Activated CD8-positive, alpha-beta memory T cell treated with anti-CD3 and anti-CD28 coated beads for 1 hour (primary cell): Measurements from ENCODE around the gene MRPL37.
"Not testable (repeated sequence)": the region's sequence is repeated elsewhere in the genome, so short reads cannot be mapped to it uniquely, and the experiment has no call there.

Experiments
- DNase-seq, 2 donors: peaks; one replicate each; pipeline ENCODE4 v3.0.0-alpha.2; 2020; ENCODE audit warnings: low read depth in 1 of 2; ENCODE audit errors: extremely low read depth in 1 of 2

MRPL37 gene

DNA sequence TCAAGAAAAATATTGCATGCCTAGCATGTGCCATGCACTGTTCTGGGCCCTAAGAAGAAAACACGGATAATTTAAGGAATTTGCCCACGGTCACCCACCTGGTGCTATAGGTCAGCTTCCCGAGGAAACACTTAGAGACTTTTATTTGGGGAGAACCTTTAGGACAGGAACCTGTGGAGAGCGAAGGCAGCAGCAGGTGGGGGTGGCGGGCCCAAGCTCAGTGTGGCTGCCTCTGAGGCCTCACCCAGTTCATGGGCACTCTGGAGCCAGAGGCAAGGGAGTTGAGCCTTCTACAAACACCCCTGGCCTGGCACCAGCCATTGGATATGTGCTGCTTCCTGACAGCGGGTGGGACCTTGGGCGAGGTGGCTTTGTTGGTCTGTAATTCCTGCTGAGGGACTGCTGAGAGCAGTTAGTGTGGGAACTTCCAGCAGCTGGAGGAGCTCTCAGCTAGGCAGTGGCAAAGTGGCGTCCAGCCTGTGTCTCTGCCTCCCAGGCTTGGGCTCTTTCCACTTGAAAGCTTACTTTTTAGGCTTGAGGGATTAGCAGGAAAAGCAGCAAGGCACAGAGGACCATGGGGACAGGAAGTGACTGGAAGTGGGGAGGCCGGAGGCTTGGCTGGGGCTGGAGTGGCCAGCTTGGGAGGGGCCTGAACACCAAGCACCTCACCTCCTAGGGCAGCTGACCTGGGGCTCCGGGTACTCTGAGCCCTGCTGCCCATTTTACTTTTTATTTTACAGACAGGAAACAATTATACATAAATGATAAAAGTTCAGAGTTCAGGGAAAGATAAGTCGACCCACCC lies 19.1 kb downstream of the MRPL37 start:
- no peak for DNase-seq

DNA sequence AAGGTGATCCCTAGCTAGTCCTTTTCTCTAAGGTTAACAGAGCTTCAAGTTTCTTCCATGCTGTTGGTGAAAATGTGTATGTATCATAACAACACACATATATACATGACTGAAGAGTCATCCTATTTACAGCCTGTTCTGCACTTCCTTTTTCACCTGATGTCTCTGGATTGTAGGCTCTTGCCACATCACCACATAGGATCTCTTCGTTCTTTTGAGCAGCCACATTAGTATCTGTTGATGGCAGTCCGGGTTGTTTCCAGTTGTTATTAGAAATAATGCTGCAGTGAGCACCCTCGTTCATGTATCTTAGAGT lies 19.7 kb downstream of the MRPL37 start:
- DNase-seq = no peak

DNA sequence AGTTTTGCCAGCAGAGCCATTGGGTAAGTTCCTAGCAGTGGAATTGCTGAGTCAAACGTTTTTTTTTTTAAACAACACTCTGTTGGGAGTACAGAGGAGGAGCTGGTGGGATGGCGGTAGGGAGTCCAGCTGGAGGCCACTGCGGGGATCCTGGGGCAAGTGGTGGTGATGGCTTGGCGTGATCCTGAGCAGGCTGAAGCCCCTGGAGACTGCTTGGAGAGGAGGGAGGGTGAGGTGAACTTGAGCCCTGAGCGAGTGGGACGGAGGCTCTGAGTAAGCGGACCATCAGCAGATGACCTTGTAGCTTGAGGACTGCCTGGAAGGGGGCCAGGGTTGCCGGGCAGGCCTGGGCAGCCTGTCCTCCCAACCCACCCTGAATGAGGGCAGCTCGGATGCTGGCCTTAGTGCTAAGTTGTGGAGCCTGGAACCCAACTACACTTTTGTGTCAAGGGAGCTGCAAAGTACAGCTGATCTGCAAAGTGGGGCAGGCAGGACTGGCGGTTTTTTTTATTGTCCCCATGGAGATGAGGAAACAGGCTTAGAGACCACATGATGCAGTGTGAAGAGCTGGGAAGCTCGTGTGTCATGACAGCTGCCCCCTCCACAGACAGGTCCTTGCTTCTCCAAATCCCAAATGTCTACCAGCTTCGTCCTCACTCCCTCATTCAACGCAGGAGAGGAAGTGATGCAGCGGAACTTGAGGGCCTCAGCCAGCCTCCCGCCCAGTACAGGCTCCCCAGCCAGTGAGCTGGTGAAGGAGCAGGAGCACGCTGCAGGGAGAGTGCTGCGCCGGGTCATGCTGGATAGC lies 20.2 kb downstream of the MRPL37 start:
- DNase-seq = no peak

DNA sequence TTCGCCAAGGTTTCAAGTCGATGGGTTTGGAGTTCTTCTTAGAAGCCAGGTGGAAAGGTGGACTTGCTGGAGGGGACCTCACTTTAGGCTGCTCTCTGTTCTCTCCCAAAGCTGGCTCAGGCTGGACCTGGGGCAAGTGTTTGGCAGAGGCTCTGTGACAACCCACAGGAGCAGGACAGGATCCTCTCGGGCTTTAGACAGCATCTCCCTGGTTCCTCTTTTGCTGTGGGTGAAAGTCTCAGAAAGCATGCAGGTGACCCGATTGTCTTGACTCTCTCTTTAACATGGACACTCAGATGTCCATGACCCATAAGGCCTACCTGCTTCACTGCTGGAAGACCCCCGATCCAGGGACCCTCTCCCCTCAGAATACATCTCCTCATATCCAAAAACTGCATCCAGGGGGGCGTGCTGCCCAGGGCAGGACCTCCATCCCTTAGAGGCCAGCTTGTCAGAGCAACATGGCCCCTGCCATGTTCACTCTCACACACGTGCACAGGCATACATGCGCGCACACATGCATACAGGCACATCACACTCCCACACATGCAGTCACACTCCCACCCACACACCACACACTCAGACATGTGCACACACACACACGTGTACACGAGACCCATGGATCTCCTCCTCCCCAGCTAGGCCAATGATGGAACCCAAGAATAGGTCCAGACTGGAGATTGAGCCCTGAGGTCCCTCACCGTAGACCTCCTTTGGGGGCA lies 21.3 kb downstream of the MRPL37 start:
- DNase-seq = no peak

DNA sequence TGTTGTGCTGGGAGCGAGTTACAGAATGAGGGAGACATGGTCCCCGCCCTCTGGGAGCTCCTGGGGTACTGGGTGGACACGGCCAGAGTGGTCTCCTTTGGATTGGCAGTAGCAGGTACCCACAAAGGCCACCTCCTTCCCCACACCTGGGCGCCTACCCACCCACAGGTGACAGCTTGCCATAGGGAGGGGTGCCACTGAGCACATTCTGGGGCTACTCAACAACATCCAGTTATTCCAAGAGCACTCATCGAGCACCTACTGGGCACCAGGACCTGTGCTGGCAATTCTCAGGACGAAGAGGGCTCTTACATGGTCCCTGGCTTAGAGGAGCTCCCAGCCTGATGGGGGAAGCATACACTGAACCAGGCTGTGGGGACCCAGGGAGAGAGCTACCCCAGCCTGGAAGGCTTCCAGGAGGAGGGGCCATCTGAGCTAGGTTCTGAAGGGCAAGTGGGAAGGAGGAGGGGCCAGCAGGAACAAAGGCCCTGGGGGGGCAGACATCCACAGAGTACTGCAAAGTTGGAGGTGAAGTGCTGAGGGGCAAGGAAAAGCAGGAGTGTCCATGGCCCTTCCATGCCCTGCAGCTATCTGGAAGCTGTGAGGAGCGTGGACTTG lies 22.0 kb downstream of the MRPL37 start:
- no peak for DNase-seq

DNA sequence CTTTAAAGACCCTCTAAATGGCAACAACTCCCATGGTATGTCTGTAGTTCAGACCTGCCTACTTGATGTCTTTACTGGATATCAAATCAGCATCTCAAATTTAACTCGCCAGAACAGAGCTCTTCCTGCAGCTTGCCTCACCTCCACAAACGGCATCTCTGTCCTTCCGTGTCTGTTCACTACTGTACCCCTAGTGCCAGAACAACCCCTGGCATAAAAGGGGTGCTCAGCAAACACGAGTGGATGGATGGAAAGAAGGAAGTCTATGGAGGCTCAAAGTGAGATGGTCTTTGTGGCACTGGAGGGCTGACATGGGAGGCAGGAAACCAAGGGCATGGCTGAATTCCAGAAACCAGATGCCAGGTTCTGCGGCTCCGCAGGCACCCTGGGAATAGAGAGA lies 22.7 kb downstream of the MRPL37 start:
- no peak for DNase-seq

DNA sequence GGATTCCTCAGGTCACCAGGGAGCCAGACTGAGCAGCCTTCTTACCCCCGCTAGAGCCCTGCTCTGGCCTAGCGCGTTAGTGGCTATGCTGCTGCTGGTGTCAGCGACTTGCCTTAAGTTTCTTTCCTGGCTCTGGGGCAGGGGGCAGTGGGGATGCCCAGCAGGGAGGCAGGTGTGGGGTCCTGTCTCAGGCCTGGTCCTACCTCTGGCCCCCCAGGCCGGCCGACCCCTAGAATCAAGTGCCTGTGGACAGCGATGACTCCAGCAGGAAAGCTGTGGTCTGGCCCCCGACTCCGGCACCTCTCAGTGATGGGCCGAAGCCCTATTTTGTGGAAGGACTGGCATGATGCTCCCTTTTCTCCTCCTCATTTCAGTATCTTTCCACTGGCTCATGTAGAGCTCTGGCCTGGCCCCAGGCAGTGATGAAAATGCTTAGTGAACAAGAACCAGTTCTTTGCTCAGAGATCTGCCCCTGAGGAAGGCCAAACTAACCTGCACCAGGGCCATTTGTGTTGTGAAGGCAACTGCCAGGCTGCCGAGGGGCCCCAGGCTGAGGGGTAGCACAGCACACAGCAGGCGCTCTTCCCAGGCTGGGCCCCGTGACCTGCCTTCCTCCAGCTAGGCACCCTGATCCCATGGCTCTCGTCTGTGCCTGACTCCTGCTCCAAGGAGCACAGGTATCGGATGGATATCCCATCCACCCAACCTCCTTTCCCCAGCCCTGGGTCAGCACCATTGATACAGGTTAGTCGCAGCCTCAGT lies 23.7 kb downstream of the MRPL37 start:
- no peak for DNase-seq

DNA sequence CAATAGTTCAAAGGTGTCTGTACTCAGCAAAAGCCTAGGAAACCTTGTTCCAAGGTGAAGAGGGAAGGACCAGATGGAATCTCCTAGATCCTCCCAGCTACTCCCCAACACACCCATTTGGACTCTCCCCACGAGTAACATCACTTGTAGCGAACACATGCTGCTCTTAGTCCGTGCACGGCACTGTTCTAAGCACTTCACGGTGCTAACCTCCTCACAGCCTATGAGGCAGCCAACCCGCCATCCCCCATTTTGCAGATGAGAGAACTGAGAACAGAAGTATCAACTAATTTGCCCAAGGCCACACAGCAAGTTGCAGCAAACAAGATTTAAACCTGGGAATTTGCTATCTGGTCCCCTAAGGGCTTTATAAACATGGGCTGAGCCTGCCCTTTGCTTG lies 24.3 kb downstream of the MRPL37 start:
- no peak for DNase-seq

DNA sequence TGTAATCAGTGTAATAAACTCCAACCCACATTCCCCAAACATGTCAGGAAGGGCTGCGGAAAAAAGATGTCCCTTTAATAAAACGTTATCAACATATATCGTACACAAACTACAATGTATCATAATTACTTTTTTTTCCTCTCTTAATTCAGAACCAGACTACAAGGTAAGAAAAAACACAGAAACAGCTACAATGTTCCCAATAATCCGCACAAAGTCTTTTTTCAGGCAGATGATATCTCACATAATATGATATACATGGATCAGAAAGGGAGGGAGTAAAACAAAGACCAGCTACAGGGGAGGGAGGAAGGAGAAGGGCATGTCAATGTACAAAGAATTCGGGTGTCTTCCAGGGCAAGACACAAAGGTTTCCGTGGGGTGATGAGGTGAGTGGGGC lies 25.4 kb downstream of the MRPL37 start:
- no peak for DNase-seq

DNA sequence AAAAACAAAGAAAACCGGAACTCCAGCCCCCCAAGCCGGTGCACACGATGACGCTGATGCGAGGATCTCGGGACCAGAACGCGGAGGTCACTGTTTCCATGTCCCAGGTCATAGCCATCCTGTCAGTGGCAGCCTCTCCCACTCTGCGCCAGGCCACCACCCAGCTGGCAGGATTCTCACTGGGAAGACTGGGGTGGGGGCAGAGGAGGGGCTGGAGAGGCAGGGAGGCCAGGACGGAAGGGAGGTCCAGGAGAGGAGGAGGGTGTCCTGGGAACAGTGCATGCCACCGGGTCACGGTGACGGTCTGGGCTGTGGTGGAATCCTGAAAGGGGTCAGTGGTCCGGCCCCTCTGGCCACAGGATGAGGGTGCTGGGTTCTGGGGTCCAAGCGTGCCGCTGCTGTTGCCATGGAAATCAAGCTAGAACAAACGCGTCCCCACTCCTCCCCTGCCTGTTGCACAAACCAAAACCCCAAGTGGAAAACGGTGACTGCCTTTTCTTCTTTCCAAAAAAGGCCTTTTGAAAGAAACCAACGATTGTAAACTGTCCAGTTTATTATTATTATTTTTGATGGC lies 26.1 kb downstream of the MRPL37 start:
- DNase-seq = no peak

DNA sequence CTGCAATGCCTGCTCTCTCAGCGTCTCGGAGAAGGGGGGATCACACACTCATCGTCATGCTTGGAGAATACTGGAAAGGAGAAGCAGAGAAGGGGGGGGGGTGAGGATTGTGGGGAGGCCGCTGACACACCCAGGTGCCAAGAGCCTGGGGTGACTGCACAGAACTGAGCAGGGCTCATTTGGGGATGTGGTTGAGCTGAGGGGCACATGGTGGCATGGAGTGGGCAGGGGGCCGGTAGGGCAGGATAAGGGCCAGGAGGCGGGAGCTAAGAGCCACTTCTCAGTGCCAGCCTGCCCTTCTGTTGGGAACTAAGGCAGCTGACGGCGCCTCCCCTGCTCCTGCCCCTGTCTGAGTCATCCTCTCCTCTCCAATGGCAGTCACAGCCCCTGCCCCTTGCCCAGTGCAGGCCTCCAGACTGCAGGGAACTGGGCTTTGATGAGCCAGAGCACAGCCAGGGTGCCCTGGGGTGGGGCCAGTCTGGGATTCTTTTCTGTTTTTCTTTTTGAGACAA lies 27.2 kb downstream of the MRPL37 start:
- no peak for DNase-seq

DNA sequence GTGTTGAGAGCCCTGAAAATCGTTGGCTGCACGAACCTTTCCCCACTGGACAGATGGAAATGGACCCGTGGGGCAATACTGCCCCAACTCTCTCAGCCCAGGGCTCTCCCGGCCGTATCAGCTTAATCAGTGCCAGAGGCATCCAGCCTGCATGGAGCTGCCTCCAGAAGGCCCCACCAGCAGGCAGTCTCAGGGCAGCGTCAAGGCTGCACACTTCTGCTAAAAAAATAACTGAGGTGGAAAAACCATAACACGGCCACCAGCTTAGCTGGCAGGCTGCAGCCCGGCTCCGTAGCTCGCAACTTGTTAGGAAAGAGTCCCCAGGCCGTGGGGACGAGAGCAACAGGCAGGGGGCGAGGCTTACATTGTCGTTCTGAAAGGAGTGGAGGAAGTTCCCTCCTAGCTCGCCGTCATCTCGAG lies 27.9 kb downstream of the MRPL37 start:
- DNase-seq = no peak

DNA sequence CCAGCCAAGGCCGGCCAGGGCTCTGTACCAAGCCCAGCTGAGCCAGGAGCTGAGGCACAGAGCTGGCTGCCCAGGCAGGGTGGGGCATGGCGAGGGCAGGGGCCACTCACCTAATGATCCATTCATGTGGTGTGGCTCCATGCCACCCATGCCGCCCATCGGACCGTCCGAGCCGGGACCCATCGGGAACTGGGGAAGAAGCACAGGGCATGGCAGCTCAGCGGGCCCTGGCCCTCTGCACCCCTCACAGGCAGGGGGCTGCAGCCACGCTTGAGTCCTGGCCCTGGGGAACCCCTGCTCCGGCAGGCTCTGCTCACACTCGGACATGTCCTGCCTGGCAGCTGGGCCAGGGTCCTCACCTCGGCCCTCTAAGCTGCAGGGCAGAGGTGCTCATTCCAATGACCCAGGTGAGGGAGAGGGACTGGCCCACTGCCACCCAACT lies 28.7 kb downstream of the MRPL37 start:
- no peak for DNase-seq

DNA sequence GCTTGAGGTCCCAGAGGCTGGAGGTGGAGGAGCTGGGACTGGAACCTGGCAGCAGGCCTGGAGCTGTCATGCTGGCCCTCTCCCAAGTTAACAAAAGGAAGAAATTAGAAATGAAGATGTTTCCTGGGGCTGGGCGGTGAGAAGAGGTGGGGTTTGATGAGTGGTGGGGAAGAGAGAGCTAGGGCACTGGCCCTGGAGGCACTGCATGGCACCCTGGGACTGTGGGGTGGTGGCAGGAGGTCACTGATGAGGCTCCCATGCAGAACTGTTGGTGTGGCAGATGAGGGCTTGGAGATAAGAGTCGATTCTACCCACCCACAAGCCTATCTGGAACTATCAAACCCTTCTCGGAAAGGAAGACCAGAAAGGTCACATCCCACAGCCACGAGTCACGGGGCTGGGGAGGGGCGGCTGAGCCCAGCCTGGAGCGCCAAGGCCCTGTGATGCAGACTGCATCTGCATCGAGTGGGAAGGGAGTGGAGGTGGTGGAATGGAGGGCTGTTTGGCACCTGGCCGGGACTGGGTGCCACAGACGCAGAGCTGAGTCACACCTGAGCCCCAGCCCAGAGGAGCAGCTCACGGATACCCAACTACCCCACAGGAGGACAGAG lies 29.4 kb downstream of the MRPL37 start:
- DNase-seq = no peak

DNA sequence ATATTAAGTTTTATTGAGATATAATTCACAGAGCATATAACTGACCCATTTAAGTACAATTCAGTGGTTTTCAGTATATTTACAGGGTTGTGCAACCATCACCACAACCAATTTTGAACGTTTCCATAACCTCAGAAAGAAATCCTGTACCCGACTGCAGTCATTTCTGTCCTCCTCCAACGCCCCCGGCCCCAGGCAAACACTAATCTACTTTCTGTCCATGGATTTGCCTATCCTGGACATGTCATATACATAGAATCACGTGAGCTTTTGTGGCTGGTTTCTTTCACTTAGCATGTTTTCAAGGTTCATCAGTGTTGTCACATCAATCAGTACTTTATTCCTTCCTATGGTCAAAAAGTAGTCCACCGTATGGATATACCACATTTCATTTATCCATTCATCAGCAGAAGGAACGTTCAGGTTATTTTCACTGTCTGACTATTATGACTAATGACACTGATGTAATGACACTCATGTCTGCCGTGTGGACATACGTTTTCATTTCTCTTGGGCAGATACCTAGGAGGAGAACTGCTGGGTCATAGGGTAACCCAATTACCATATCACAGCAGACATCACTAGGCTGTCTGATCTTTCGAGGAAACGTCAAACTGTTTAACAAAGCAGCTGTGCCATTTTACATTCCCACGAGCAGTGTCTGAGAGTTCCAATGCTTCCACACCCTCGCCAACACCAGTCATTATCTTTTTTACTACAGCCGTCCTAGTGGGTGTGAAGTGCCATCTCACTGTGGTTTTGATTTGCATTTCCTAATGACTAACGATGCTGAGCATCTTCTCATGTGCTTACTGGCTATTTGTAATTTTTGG lies 30.8 kb downstream of the MRPL37 start:
- DNase-seq = no peak

DNA sequence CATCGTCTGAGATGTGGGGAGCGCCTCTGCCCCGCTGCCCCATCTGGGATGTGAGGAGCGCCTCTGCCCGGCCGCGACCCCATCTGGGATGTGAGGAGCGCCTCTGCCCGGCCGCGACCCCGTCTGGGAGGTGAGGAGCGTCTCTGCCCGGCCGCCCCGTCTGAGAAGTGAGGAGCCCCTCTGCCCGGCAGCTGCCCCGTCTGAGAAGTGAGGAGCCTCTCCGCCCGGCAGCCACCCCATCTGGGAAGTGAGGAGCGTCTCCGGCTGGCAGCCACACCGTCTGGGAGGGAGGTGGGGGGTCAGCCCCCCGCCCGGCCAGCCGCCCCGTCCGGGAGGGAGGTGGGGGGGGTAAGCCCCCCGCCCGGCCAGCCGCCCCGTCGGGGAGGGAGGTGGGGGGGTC lies 33.2 kb downstream of the MRPL37 start:
- DNase-seq = not testable (repeated sequence)

DNA sequence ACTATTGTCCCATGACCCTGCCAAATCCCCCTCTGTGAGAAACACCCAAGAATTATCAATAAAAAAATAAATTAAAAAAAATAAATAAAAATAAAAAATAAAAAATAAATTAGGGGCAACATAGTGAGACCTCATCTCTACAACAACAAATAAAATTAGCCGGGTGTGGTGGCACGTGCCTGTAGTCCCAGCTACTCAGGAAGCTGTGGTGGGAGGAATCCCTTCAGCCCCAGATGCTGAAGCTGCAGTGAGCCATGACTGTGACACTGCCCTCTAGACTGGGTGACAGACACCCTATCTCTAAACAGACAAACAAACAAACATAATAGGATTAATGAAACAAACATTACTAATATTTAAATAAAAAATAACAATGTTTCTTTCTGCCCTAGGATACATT lies 34.3 kb downstream of the MRPL37 start:
- DNase-seq = no peak

DNA sequence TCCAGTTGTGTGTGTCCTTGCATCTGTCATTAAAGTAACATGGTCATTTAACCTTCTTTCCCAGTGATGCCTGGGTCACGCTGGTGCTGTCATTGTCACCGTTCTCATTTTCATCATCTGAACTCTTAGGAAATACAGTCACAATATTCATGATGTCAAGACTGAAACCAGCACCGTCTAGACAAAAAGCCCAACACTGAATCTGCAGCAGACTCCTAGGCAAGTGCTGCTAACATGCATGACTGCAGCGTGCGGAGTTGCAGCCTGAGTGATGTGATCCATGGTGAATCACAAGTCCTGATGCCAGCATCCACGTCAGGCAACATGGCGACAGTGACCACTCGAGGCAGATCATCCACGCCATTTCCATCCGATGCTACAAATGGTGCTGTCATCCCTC lies 37.6 kb downstream of the MRPL37 start:
- no peak for DNase-seq
